K562 (cell line): ENCODE measurements around the gene DISC1. TPM values are rescaled to one million over a fixed set of nuclear protein-coding genes. Genes with fewer than 3 reads are reported as not detected.

Experiments used
- CHD7 ChIP-seq: fragments of 200-600 bp; sonication (generic); IDR thresholded peaks from one replicate; pipeline ENCODE4 v1.6.1; 2012; ENCODE audit warnings: mild to moderate bottlenecking, low read depth, low read length, inconsistent platforms
- E4F1 ChIP-seq: fragments of 250-450 bp; sonication (Bioruptor Pico); IDR thresholded peaks from 2 replicates; pipeline ENCODE4 v1.5.0; 2021; ENCODE audit warnings: mild to moderate bottlenecking, borderline replicate concordance
- GABPB2 ChIP-seq: fragments of 250-450 bp; sonication (Bioruptor Pico); conservative IDR thresholded peaks from 2 replicates; pipeline ENCODE4 v1.5.1; 2021; ENCODE audit warnings: mild to moderate bottlenecking
- GTF2B ChIP-seq: IDR thresholded peaks from 2 replicates; pipeline ENCODE4 v1.6.1; 2011; ENCODE audit not compliant: insufficient read length; ENCODE audit errors: extremely low read depth
- PBX2 ChIP-seq, 2 experiments: IDR thresholded peaks in 1 of 2; conservative IDR thresholded peaks in 1 of 2; 2 replicates each; pipeline ENCODE4 v1.6.1; 2016; ENCODE audit warnings: low read depth in 2 of 2, mild to moderate bottlenecking in 1 of 2, missing compliant biosample characterization in 1 of 2, missing genetic modification characterization in 1 of 2, moderate library complexity in 1 of 2
- RBFOX2 ChIP-seq: fragments of 200-400 bp; formaldehyde crosslinking; IDR thresholded peaks from 2 replicates; pipeline ENCODE4 v1.6.1; 2017; ENCODE audit warnings: low read depth, mild to moderate bottlenecking, low read length, moderate library complexity
- SMARCC2 ChIP-seq: fragments of 450-650 bp; IDR thresholded peaks from 2 replicates; pipeline ENCODE4 v1.6.1; 2017; ENCODE audit warnings: antibody characterized with exemption, moderate library complexity, mild to moderate bottlenecking, low read depth
- polyA plus RNA-seq, 8 experiments: library from polyadenylated mRNA; depleted of rRNA in 4 of 8; stranded (reverse) in 5 of 8; unstranded in 3 of 8; fragments of >200 nt; fragmentation: Nextera tagmentation in 2 of 8; fragmentation: Illumina TruSeq in 1 of 8; extraction: Ambion mirVana in 2 of 8; extraction: Trizol in 1 of 8; gene quantifications; 2 replicates each; pipeline versions ENCODE4 v1.2.1 to v1.2.3, GENCODE V29; 2011 to 2014; ENCODE audit warnings: inconsistent platforms in 1 of 8, missing spikeins in 1 of 8
- total RNA-seq, 7 experiments: library from RNA; depleted of rRNA in 6 of 7; stranded (reverse); fragments of >200 nt in 6 of 7; fragmentation: Illumina TruSeq in 2 of 7; extraction: Trizol in 2 of 7; gene quantifications; 2 replicates each; pipeline versions ENCODE4 v1.2.1 to v1.2.3, GENCODE V29; 2011 to 2021; ENCODE audit warnings: low replicate concordance in 1 of 7

The DISC1 gene
- total and polyA plus RNA-seq, 9 of the 15 experiments (the other 6 are each of a cell fraction or from before 2014, with no cell fraction given) = 0.01 to 0.11 (median 0.08) TPM; not detected in 1

GRCh38 chr1:231590453-231591198 is 36.0 kb upstream of the DISC1 start (continued):
- TF ChIP-seq E4F1 (CRISPR knock-in tag) (no peak), CHD7 (no peak), PBX2 (CRISPR knock-in tag; IDR thresholded peaks at IDR 0.05; ENCODE audit: low read depth) (no peak), PBX2 (tag; conservative IDR thresholded peaks at IDR 0.05; ENCODE audit: low read depth) (no peak), SMARCC2 (no peak), RBFOX2 (no peak), GTF2B (no peak), GABPB2 (CRISPR knock-in tag) (no peak)
